ENCODE results near the gene CLCNKA.
"Not testable (repeated sequence)": the region's sequence is repeated elsewhere in the genome, so short reads cannot be mapped to it uniquely, and the experiment has no call there.

CLCNKA gene

DNA sequence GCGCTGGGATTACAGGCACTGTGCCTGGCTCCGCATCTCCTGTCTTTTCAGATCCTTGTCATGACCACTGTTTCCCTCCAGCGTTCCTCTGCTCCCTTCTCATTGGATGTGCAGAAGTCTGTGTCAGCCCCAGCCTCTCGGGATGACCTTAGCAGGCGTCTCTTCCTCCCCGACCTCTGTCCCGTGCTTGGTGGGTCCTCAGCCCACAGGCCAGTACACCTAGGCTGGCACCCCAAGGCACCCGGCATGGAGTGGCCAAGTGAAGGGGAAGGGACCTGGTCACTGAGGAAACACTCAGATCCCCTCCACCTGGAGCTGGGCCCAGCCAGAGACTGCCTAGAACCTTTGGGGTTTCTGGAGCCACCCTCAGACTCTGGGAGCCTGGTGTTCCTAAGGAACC, 19.4 kb downstream of the CLCNKA start:
- H3K27ac ChIP-seq: no peak overlapping the region
- H4K20me1 ChIP-seq: no peaks in the 10 kb centered on the region
- H3K4me3 ChIP-seq: no peak overlapping the region
- no peak overlapping the region for H3K4me2 ChIP-seq
- no peaks in the 10 kb centered on the region for H3K9me3 ChIP-seq
- H3K4me1 ChIP-seq: no peaks in the 10 kb centered on the region
- no peak overlapping the region for H3K9ac ChIP-seq
- no peaks in the 10 kb centered on the region for H3K27me3 ChIP-seq
- TF ChIP-seq Cebpa-rat (IDR thresholded peaks at IDR 0.05): no peak
- H3K36me3 ChIP-seq: no peaks in the 10 kb centered on the region

DNA sequence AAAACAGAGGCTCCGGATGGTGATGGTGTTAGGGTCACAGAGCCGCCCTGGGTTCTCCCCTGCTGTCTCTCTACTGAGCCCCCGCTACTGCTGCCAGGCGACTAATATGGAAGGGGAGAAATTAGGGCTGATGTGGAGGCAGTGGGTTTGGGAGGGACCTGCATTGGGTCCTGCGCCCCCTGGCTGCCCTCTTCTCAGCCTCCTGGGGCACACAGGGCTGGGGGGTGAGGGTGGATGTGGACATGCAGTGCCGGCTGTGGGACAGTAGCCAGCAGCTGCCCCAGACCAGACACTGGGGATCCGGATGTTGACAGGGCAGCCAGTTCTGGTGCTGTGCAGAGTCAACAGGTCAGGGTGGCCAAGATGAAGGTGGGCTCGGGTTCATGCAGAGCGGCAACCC, 20.3 kb downstream of the CLCNKA start:
- Histone ChIP-seq H3K36me3 (no peaks in the 10 kb centered on the region), H3K4me2 (no peak overlapping the region), H4K20me1 (no peaks in the 10 kb centered on the region), H3K4me1 (no peaks in the 10 kb centered on the region), H3K4me3 (no peak overlapping the region), H3K9me3 (no peaks in the 10 kb centered on the region), H3K9ac (no peak overlapping the region), H3K27me3 (no peaks in the 10 kb centered on the region), H3K27ac (no peak overlapping the region)
- no peak for TF ChIP-seq Cebpa-rat (IDR thresholded peaks at IDR 0.05)

DNA sequence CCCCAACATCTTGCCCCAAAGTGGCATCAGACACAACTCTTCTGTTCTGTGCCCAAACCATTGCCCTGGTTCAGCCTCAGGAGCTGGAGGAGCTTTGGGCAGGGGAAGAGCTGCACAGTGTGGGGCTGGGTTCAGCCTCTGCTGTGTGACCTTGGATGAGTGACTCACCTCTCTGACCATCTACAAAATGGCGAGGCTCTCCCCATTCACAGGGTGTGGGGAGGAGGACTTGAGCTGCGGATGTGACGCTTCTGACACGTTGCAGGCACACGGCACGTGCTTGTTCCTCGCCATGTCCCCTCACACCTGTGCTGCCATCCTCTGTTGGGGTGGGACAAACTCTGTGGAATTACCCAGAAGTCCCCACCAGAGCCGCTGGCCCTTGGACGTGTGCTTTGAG, 20.8 kb downstream of the CLCNKA start:
- H3K9ac ChIP-seq, H3K4me3 ChIP-seq, H4K20me1 ChIP-seq, H3K9me3 ChIP-seq, H3K4me1 ChIP-seq, H3K27me3 ChIP-seq, H3K27ac ChIP-seq, H3K4me2 ChIP-seq, H3K36me3 ChIP-seq: not testable (repeated sequence)

DNA sequence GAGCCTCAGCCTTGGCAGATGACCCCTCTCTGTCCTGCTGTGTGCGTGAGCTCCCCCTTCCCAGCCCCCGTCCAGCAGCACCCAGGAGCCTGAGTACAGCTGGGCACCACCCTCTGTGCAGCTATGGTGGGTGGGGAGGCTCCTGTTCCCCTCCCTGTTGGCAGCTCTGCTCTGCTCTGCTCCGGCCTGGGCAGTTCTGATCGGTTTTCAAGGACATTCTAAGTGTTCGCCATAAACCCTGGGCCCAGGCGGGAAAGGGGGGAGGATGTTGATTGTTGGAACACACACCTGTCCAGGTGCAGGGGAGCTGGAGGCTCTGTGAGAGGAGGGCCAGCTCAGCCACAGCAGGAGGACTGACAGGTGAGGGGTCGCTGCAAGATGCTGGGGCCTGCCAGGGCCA, 21.7 kb downstream of the CLCNKA start, which contains the start of gene CLCNKB:
Gene CLCNKB (plus strand): TSS at position 262 of the 400 bp plus-strand sequence. CDS start 711 bp downstream, outside the sequence.
- H3K9ac ChIP-seq: no peak within 1 kb of the TSS
- H3K4me3 ChIP-seq: no peak within 1 kb of the TSS
- H3K36me3 ChIP-seq: no peaks in the 10 kb centered on the region
- no peaks in the 10 kb centered on the region for H4K20me1 ChIP-seq
- no peaks in the 10 kb centered on the region for H3K27me3 ChIP-seq
- no peak within 1 kb of the TSS for H3K27ac ChIP-seq
- no peak within 1 kb of the TSS for H3K4me2 ChIP-seq
- TF ChIP-seq Cebpa-rat (IDR thresholded peaks at IDR 0.05): no peak
- H3K9me3 ChIP-seq: no peaks in the 10 kb centered on the region
- no peaks in the 10 kb centered on the region for H3K4me1 ChIP-seq

DNA sequence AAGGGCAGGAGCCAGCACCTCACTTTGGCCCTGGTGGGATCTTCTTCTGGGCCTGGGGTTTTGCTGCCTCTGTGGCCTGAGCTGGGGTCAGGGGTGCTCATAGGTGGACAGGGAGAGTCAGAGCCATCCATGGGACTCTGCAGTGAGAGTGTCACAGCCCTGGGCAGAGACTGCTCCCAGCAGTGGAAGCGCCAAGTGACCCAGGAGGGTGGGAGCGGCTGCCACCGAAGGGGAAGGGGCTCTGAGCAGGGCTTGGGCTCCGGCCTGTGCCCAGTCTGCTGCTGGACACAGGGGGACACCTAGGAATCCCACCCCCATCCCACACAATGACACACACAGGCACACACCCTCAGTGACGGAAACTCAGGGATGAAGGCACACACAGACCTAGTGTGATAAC, 22.1 kb downstream of the CLCNKA start:
- TF ChIP-seq Cebpa-rat (IDR thresholded peaks at IDR 0.05): no peak
- H4K20me1 ChIP-seq: no peaks in the 10 kb centered on the region
- no peaks in the 10 kb centered on the region for H3K36me3 ChIP-seq
- H3K9ac ChIP-seq: no peak overlapping the region
- no peak overlapping the region for H3K4me3 ChIP-seq
- no peak overlapping the region for H3K27ac ChIP-seq
- peaks cover 4% of the 10 kb centered on the region; the same call in 1 of the 2 replicates for H3K4me1 ChIP-seq
- no peaks in the 10 kb centered on the region for H3K27me3 ChIP-seq
- no peaks in the 10 kb centered on the region for H3K9me3 ChIP-seq
- no peak overlapping the region for H3K4me2 ChIP-seq

DNA sequence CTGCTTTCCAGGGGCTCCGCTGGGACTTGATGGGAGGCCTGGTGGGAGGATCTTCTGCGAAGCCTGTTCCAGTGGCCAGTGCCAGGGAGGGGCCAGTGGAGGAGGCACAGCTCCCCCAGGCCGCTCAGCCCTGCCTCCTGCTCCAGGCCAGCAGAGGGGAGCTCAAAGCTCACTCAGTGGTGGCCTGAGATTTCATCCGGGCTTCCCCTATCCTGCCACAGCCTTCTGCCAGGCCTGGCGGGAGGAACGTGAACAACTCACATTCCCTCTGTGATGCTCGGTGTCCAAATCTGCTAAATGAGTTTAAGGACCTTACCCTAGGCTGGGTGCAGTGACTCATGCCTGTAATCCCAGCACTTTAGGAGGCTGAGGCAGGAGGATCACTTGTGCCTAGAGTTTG, 25.0 kb downstream of the CLCNKA start:
- Histone ChIP-seq H3K27ac (no peak overlapping the region), H3K9ac (no peak overlapping the region), H3K4me1 (peaks cover 7% of the 10 kb centered on the region; the same call in 1 of the 2 replicates), H4K20me1 (no peaks in the 10 kb centered on the region), H3K4me2 (no peak overlapping the region), H3K9me3 (no peaks in the 10 kb centered on the region), H3K36me3 (no peaks in the 10 kb centered on the region), H3K4me3 (no peak overlapping the region), H3K27me3 (no peaks in the 10 kb centered on the region)
- no peak for TF ChIP-seq Cebpa-rat (IDR thresholded peaks at IDR 0.05)

DNA sequence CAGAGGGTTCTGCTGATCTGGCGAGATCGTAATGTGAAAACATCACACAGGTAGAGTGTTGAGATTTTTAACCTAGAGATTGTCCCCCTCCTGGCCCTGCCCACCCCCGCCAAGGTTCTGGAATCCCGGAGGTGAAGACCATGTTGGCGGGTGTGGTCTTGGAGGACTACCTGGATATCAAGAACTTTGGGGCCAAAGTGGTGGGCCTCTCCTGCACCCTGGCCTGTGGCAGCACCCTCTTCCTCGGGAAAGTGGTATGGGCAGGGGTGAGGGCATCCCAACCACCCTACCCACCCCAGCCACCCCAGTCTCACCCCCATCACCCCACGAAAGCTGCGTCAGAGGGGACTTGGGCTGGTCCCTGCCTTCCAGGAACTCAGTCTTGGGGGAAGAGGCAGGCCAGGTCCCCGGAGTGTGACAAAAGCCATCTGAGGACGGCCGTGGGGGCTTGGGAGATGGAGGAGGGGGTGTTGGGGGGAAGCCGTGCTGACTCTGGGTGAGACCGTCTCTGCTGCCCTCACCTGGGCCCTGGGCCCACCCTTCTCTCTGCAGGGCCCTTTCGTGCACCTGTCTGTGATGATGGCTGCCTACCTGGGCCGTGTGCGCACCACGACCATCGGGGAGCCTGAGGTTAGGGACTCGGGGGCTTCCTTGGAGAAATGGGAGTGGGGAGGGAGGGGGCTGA, 26.1 kb downstream of the CLCNKA start:
- Histone ChIP-seq H4K20me1 (no peaks in the 10 kb centered on the region), H3K4me2 (peak overlapping the region; percentile 80; the same call in 1 of the 2 replicates), H3K27ac (no peak overlapping the region), H3K36me3 (no peaks in the 10 kb centered on the region), H3K4me3 (no peak overlapping the region), H3K4me1 (peaks cover 7% of the 10 kb centered on the region; the same call in 1 of the 2 replicates), H3K27me3 (no peaks in the 10 kb centered on the region), H3K9ac (no peak overlapping the region), H3K9me3 (no peaks in the 10 kb centered on the region)
- TF ChIP-seq Cebpa-rat (IDR thresholded peaks at IDR 0.05): no peak

DNA sequence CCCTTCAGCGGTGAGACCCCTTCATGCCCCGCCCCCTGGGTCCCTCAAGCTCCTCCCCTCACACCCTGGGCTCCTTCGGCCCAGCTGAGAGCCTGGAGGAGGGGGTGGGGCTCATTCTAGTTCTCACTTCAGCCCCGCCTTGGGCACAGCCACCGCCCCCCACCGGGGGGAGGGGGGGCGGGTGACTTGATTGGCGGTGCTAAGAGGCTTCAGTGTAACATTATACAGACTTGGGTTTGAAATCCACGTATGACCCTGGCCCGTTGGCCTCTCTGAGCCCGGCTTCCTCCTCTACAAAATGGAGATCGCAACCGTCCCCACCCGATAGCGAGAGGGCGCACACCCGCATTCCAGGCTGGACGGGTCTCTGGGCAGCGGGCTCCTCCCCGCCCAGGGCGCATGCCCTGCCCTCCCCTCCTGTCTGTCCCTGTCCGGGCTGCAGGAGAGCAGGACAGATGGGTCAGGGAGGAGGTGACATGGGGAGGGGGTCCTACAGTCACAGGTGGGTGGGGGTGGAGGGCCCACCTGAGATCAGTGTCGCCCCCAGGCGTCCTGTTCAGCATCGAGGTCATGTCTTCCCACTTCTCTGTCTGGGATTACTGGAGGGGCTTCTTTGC, 26.8 kb downstream of the CLCNKA start:
- no peaks in the 10 kb centered on the region for H3K27me3 ChIP-seq
- TF ChIP-seq Cebpa-rat (IDR thresholded peaks at IDR 0.05): no peak
- 0 out of 2 replicates have a peak overlapping the region, but pooled peaks have one; percentile 9 for H3K27ac ChIP-seq
- peak overlapping the region; percentile 38; the same call in 1 of the 2 replicates for H3K9ac ChIP-seq
- H3K9me3 ChIP-seq: no peaks in the 10 kb centered on the region
- H3K36me3 ChIP-seq: no peaks in the 10 kb centered on the region
- peak overlapping the region; percentile 56 for H3K4me3 ChIP-seq
- peak overlapping the region; percentile 80 for H3K4me2 ChIP-seq
- H3K4me1 ChIP-seq: peaks cover 7% of the 10 kb centered on the region; the same call in 1 of the 2 replicates
- H4K20me1 ChIP-seq: no peaks in the 10 kb centered on the region

DNA sequence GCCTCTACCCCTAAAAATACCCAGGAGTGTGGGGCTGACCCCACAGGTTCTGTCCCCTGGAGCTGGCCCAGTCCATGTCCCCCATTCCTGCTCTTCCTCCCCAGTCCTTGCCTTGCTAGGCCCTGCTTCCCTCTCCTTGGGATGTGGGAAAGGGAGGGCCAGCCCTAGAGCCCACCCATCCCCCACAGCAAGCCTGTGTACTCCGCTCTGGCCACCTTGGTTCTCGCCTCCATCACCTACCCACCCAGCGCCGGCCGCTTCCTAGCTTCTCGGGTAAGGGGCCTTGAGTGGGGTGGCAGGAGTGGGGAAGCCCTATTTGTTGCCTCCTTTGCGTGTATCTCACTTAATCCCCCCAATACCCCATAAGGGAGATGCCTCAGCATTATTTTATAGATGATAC, 28.5 kb downstream of the CLCNKA start:
- no peak overlapping the region for H3K27ac ChIP-seq
- H3K9me3 ChIP-seq: no peaks in the 10 kb centered on the region
- H3K9ac ChIP-seq: no peak overlapping the region
- no peaks in the 10 kb centered on the region for H3K27me3 ChIP-seq
- TF ChIP-seq Cebpa-rat (IDR thresholded peaks at IDR 0.05): no peak
- H4K20me1 ChIP-seq: no peaks in the 10 kb centered on the region
- H3K36me3 ChIP-seq: no peaks in the 10 kb centered on the region
- H3K4me3 ChIP-seq: no peak overlapping the region
- no peak overlapping the region for H3K4me2 ChIP-seq
- peaks cover 22% of the 10 kb centered on the region for H3K4me1 ChIP-seq

DNA sequence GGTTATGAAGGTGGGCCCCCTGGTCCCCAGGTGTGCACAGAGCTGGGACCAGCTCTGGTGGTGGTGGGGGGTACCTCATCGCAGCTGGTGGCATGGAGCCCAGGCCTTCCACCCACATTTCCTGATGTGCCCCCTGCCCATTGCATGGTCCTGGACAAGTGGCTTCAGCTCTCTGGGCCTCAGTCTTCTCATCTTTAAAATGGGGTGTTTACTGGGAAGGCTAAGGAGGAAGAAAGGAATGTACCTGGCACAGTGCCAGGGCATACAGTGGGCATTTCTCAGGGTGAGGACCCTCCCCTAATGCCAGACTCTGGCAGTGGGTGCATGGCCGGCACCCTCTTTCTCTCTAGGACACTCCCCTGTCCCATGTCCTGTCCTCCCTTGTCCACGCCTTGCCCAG, 29.2 kb downstream of the CLCNKA start:
- no peak overlapping the region for H3K9ac ChIP-seq
- H3K9me3 ChIP-seq: no peaks in the 10 kb centered on the region
- no peaks in the 10 kb centered on the region for H4K20me1 ChIP-seq
- H3K27me3 ChIP-seq: no peaks in the 10 kb centered on the region
- H3K4me2 ChIP-seq: no peak overlapping the region
- H3K36me3 ChIP-seq: no peaks in the 10 kb centered on the region
- TF ChIP-seq Cebpa-rat (IDR thresholded peaks at IDR 0.05): no peak
- H3K4me3 ChIP-seq: no peak overlapping the region
- H3K27ac ChIP-seq: no peak overlapping the region
- peaks cover 29% of the 10 kb centered on the region for H3K4me1 ChIP-seq

DNA sequence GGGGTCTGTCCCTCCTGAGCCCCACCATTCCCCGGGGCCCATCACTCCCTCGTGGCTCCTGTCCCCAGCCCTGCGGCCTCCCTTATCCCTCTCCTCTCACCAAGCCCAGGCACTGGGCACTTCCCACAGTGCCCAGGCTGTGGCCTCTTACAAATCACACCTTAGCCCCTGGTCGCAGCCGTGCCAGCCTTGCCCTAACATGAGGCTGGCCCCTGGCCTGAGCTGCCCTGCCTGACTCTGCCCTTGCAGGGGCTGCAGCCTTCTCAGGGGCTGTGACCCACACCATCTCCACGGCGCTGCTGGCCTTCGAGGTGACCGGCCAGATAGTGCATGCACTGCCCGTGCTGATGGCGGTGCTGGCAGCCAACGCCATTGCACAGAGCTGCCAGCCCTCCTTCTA, 30.1 kb downstream of the CLCNKA start:
- H3K4me2 ChIP-seq, H4K20me1 ChIP-seq, H3K9me3 ChIP-seq, H3K9ac ChIP-seq, H3K27me3 ChIP-seq, H3K4me3 ChIP-seq, H3K27ac ChIP-seq, H3K36me3 ChIP-seq: not testable (repeated sequence)
- peaks cover 32% of the 10 kb centered on the region for H3K4me1 ChIP-seq

Measured in BLaER1 (cell line).